Cerebellar nuclear complex (tissue), 1 donor: ENCODE results near the gene AGT.
A peak's percentile ranks its signal among the peaks of the same experiment; 100 is the strongest.

Source experiments
- DNase-seq, 2 experiments: peaks; one replicate each; lab custom pipeline; 2025; lab: John Stamatoyannopoulos, UW

AGT gene

DNA sequence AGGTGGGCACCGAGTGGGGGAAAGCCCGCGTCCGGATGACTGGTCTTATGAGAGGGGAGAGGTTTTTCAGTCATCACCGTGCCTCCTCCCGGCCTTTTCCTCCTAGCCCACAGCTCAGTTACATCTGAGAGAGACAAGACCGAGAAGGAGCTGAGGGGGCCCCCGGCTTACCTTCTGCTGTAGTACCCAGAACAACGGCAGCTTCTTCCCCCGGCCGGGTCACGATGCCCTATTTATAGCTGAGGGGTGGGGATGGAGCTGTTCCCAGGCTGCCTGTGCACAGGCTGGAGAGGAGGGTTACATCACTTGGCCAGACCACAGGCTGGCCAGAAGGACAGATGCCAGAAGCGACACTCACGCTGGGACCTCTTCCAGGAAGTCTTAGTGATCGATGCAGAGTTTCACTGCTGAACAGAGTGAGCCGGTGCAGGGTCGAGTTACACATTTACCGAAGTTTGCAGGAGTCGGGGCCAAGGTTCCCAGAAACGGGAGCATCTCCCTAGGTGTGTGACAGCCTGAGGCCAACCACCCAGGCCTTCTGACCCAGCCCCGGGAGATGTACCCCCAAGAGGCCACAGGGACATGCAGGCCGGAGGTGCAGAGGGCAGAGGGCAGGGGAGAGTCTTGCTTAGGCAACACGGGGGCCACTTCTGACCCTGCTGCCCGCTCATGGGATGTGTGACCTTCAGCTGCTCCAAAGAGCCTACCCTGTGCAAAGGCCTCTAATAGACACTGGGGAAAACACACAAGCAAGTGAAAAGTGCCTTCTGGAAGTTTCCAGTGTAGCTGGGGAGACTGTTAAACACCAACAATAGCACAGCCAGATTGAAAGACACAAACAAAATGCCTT lies at the start of gene AGT:
AGT (minus strand) TSS at position 208 of the 850 bp plus-strand sequence. CDS start 3,299 bp downstream, outside the sequence.
- peak; percentile 79 to 94 for DNase-seq

DNA sequence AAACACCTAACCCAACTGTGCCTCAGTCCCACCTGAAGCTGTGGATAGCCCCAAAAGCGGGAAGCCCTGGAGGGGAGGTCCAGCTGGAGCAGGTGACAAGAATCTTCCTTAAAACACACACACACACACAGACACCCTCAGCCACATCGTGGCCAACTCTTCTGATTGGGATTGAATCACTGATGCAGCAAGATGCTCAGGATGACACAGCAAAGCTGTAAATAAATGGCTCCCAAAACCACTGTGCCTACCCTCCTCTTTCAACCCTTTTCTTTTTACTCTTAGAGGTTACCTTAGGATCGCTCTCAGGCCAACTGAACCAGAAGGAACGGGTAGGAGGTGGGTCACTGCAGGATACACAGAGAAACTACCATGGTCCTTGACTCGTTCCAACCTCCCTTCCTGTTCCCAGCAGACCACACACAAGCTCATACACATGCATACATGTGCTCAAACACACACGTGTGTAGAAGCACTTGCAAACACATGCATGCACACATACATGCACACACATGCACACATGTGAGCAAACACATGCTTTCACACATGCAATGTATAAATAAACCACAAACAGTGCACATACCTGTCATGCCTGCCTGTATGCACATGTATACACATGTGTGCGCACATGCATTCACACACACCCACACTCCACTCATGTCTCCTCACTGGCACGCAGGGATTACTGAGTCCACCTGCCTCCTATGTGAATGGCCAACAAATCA lies 47.7 kb upstream of the AGT start:
- no peak for DNase-seq

DNA sequence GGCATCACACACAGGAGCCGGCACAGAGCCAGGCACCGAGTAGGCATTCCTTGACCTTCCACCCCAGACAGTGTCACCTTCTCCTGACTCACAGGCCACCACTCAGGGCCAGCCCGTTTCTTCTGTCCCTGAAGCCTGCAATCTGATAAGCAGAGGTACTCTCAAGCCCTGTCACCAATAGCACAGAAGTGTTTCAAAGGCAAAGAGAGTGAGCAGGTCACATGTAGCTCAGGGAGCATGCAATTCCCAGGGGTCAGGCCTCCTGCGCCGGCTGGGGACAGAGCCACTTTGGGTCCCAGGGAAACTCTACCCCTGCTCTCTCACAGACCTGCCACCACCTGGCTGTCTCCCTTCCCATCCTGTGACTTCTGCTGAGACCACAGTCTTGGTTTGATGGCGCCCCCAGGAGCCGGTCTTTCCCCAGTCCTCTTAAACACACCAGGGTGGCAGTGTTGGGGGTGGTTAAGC lies 46.5 kb upstream of the AGT start:
- DNase-seq, result no peak

GRCh38 chr1:230759369-230760065 lies 45.6 kb upstream of the AGT start:
- no peak for DNase-seq

GRCh38 chr1:230758709-230759368 lies 44.9 kb upstream of the AGT start:
- DNase-seq, result no peak

GRCh38 chr1:230757856-230758708 lies 44.2 kb upstream of the AGT start:
- DNase-seq, result no peak

DNA sequence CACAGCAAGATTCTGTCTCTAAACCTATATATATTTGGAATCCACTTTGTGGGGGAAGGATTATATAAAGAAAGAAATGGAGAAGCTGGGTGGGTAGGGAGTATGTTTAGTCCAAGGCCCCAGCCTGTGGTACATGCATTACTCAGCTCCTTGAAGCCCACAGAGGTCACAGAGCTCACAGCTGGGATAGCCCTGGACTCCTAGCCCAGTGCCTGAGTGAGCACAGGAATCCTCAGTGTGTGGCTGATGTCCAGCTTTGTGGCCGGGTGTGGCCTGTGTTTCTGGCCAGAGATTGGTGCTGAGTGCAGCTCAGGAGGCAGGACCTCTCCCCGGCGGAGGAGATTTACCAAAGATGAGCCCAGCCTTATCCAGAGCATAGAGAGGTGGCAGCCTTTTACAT lies 40.9 kb upstream of the AGT start:
- DNase-seq, result peak in 1 of 2 experiments; percentile 52

DNA sequence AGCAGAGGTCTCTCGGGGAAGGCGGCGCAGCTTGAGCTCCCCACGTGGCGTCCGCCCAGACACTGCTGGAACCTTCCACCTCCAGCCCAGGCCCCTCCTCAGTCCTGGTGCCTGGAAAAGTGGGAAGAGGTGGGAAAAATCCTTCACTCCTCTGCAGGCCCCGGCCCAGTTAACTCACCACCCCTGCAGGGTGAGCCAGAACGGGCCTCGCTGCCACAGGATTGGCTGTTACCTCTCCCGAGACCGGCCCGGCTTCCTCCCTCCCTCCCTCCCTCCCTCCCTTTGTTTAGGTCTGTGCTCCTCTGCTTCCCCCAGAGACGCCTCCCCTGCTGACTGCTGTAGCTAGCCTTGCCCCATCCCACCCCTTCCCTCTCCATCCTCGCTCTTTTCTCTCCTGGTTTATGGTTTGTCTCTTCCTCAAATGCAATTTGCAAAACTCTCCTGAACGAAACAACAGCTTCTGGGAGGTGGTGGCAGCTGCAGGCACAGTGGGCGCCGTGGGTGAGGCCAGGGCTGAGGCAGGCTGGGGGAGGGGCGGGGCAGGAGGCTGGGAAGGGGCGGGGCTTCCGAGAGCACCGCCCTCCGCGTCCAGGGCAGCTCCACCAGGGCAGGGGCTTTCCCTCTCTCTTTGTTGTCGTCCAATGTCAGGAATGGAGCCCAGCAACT lies 39.8 kb upstream of the AGT start:
- no peak for DNase-seq

- DNase-seq, result no peak
Measured at GRCh38 chr1:230753191-230753585, 39.3 kb upstream of the AGT start.

DNA sequence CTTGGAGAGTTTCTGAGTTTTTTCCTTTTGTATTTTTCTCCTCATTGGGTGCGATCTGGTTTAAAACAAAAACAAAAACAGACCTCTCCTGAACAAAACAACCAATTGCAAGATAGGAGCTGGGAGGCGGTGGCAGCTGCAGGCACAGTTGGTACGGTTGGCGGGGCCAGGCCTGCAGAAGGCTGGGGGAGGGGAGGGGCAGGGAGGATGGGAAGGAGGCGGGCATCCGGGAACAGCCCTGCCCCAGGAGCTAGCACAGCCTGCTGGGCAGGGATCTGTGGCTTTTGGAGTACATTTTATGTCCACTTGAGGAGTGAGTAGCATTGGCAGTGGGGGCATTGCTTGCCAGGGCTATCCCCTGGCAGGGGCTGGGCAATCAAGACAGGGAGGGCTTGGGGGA lies 38.5 kb upstream of the AGT start:
- peak in 1 of 2 experiments; percentile 85 for DNase-seq

DNA sequence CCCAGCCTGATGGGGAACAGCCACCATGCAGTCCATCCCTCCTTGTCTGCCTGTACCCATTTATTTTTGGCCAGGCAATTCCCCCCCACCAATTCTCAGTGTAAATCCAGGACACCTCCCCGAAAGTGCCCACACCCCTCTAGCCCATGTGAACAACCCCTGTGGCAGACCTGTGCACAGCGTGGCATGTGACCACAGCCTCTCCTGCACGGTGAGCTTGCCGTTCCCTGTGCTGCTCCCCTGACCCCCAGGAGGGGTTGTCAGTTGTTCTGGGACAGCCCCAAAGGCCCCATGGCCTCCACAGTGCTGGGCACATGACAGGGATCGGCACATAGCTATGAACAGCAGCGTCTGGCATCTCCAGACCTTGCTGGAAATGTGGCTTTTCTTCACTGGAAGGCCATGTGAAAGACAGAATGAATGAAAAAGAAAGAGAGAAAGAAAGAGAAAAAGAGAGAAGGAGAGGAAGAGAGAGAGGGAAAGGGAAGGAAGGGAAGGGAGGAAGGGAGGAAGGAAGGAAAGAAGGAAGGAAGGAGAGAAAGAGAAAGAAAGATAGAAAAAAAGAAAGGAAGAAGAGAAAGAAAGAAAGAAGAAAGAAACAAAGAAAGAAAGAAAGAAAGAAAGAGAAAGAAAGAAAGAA lies 37.2 kb upstream of the AGT start:
- DNase-seq, result no peak

GRCh38 chr1:230750576-230750975 lies 36.7 kb upstream of the AGT start:
- no peak for DNase-seq

DNA sequence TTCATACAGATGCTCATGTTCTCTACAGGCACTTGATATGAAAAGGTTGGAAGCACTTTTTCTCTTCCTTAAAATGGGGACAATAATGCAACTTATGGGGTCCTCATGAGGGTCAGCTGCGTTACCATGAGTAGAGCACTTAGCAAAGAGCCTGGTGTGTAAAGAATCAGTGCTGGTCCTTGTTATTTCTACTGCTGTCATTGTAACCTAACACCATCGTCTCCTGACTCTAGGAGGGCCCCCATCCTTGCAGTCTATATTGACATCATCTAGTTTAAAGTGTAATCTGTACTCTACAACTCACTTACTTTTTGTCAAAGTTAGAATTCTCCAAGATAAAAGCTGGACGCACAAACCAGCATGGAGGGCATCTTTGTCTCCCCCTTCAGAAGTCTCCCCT lies 35.7 kb upstream of the AGT start:
- DNase-seq, result no peak

DNA sequence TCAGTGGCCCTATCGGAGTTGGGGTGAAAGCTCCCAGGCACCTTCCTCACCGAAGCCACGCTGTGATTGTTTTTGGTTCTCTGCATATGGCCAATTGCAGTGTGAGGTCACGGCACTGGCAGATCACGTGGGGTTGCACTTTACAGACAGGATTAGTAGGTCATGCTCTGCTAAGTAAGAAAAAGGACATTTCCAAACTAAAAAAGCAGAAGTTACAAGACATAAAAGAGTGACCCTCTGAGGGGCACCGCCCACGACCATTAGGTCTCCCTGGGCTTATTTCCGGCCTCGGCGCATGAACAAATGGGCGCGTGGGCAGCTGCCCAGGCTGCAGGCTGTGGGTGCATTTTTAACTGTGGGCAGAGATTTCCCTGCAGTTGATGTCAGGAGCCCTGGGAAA lies 35.2 kb upstream of the AGT start:
- no peak for DNase-seq

- no peak for DNase-seq
Measured at GRCh38 chr1:230747890-230748800, 34.2 kb upstream of the AGT start.

- no peak for DNase-seq
Measured at GRCh38 chr1:230747127-230747730, 33.3 kb upstream of the AGT start, which contains the start of gene CAPN9. CAPN9 (plus strand) TSS chr1:230747388; CDS start chr1:230747497, 109 bp downstream.

- DNase-seq, result no peak
Measured at GRCh38 chr1:230746617-230747016, 32.7 kb upstream of the AGT start.

DNA sequence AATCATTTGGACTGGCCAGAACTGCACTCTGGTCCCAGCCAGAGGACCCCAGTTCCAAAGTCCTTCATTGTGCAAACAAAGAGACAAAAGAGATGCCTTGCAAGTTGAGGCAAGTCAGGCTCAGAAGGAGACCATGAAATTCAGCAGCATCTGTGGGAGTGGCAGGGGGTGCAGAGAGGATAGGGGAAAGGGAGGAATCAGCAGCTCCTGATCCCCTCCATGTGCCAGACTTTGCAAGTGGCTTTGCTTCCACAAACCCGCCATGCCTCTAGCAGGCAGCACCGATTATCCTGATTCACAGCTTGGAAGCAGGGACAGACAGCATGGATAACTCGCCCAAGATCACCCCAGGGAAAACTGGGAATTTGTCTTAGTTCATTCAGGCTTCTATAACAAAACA lies 31.1 kb upstream of the AGT start:
- no peak for DNase-seq
